Stomach (tissue), 9 donors: ENCODE results near the gene PRMT3. TPM values are rescaled to one million over a fixed set of nuclear protein-coding genes. Genes with fewer than 3 reads are reported as not detected.

Experiments used
- DNase-seq, 2 donors: peaks; one replicate each; pipeline versions ENCODE4 v3.0.0 to v3.0.0-alpha.2; 2013 to 2019
- H3K27ac ChIP-seq, 5 donors: fragments of 200-600 bp in 4 of 5; sonication (generic) in 4 of 5; one replicate each; pipeline ENCODE4 v1.5.1; 2013 to 2019; ENCODE audit warnings: mild to moderate bottlenecking in 1 of 5, moderate library complexity in 1 of 5
- H3K27me3 ChIP-seq, 3 donors: fragments of 200-600 bp; sonication (generic); one replicate each; pipeline ENCODE4 v1.5.1; 2017 to 2019; ENCODE audit warnings: mixed run types in 1 of 3
- H3K36me3 ChIP-seq, 4 donors: fragments of 200-600 bp; sonication (generic); 1 replicate in 3 of 4; 2 replicates in 1 of 4; pipeline ENCODE4 v1.5.1; 2016 to 2019
- H3K4me1 ChIP-seq, 4 donors: fragments of 200-600 bp; sonication (generic); one replicate each; pipeline ENCODE4 v1.5.1; 2016 to 2019
- H3K4me3 ChIP-seq, 4 donors: fragments of 200-600 bp; sonication (generic) in 3 of 4; one replicate each; pipeline ENCODE4 v1.5.1; 2016 to 2019; ENCODE audit warnings: mild to moderate bottlenecking in 1 of 4
- H3K9me3 ChIP-seq, 4 donors: fragments of 200-600 bp; sonication (generic); one replicate each; pipeline ENCODE4 v1.5.1; 2016 to 2019
- CTCF ChIP-seq, 7 experiments: fragments of 450-650 bp in 4 of 7; fragments of 200-600 bp in 3 of 7; sonication (generic) in 3 of 7; IDR thresholded peaks; one replicate each; pipeline ENCODE4 v1.5.1; 2016 to 2019; ENCODE audit warnings: antibody characterized with exemption in 7 of 7, control low read depth in 2 of 7, mild to moderate bottlenecking in 1 of 7
- EP300 ChIP-seq: sonication (generic); formaldehyde crosslinking; IDR thresholded peaks from one replicate; pipeline ENCODE4 v1.6.1; 2017; ENCODE audit warnings: antibody characterized with exemption
- POLR2A ChIP-seq, 4 donors: fragments of 450-650 bp; IDR thresholded peaks; one replicate each; pipeline ENCODE4 v1.6.1; 2016; ENCODE audit warnings: antibody characterized with exemption in 4 of 4, control low read depth in 2 of 4, mild to moderate bottlenecking in 1 of 4, moderate library complexity in 1 of 4
- POLR2AphosphoS5 ChIP-seq, 3 donors: sonication (generic); formaldehyde crosslinking; IDR thresholded peaks; one replicate each; pipeline ENCODE4 v1.6.1; 2016; ENCODE audit warnings: antibody characterized with exemption in 3 of 3
- whole genome bisulfite sequencing, 5 donors: extraction: QIAGEN DNeasy Blood & Tissue Kit in 3 of 5; methylation state at CpG; one replicate each; pipeline versions ENCODE4 v1.1.5 to v1.1.7; 2013 to 2018; 5-methylcytosine and 5-hydroxymethylcytosine counted together
- intact Hi-C: fragments of 100-400 bp; cut with DNase I; formaldehyde crosslinking; loops from one replicate; pipeline ENCODE4 v1.15.1; 2023; ENCODE audit warnings: low total_unique reads
- polyA plus RNA-seq, 3 donors: library from polyadenylated mRNA; stranded (reverse); fragments of 200-250 nt; gene quantifications; one replicate each; pipeline ENCODE4 v1.2.3, GENCODE V29; 2013
- total RNA-seq, 5 donors: library from RNA; depleted of rRNA; stranded (reverse); fragments of >200 nt; gene quantifications; one replicate each; pipeline versions ENCODE4 v1.1.0 to v1.2.3, GENCODE V29; 2014 to 2016
- donor health status: healthy with polysubstance abuse.
- donor health status: Bipolar disorder and iron deficiency.
- donor health status: healthy.

Gene PRMT3
- total and polyA plus RNA-seq, 8 donors, result 4.7 to 54.5 (median 9.7) TPM

- peak overlapping the region in 1 of 5 donors; percentile 52 for H3K27ac ChIP-seq
- no peak for TF ChIP-seq EP300
- TF ChIP-seq POLR2AphosphoS5 (IDR thresholded peaks at IDR 0.05), result peak in 1 of 3 donors; percentile 8
These were observed 26.9 kb upstream of the PRMT3 start for GRCh38 chr11:20360650-20361049.

DNA sequence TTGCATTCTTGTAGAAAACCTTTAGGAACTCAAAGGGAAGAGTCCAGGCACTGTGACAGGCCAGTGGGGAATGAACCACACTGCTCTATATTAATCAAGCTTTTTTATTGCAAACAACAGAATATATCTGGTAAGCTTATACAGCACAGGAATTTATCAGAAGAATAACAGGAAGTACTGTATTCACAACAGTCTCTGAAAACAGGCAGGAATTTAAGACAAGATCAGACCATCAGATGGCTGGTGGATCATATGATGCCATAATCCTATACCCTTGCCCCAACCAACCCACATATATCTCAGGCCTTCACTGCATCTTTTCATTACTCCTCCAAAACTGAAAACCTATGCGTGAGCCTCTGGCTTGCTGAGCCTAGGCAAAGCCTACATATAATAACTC, 25.0 kb upstream of the PRMT3 start:
- H3K9me3 ChIP-seq, result no peaks in the 10 kb centered on the region
- H3K36me3 ChIP-seq, result no peaks in the 10 kb centered on the region
- intact Hi-C loops, result no loop called here
- DNase-seq, result no peak
- H3K27me3 ChIP-seq, result peaks cover 0 to 3% (median 0%) of the 10 kb centered on the region in 3 donors
- peaks cover 23 to 41% (median 31%) of the 10 kb centered on the region in 4 donors for H3K4me1 ChIP-seq
- no peak overlapping the region for H3K27ac ChIP-seq
- WGBS, 5 donors, result 0 to 27% (median 0%) methylated on average over 1 of the region's 1 CpG
- TF ChIP-seq POLR2AphosphoS5 (IDR thresholded peaks at IDR 0.05) (no peak), CTCF (IDR thresholded peaks at IDR 0.05) (no peak), POLR2A (IDR thresholded peaks at IDR 0.05) (no peak), EP300 (no peak)
- H3K4me3 ChIP-seq, result no peak overlapping the region

More at GRCh38 chr11:20360650-20361049, 26.9 kb upstream of the PRMT3 start:
- intact Hi-C loops, result no loop called here
- Histone ChIP-seq H3K4me3 (no peak overlapping the region), H3K4me1 (peaks cover 13 to 26% (median 17%) of the 10 kb centered on the region in 4 donors), H3K9me3 (no peaks in the 10 kb centered on the region), H3K27me3 (peaks cover 0 to 3% (median 0%) of the 10 kb centered on the region in 3 donors), H3K36me3 (no peaks in the 10 kb centered on the region)
- 57 to 65% (median 65%) methylated on average over 7 of the region's 7 CpGs for WGBS, 5 donors
- DNase-seq, result peak; percentile 38 to 58

- Histone ChIP-seq H3K27me3 (peaks cover 0 to 3% (median 0%) of the 10 kb centered on the region in 3 donors), H3K36me3 (peaks cover 0 to 1% (median under 1%) of the 10 kb centered on the region in 4 donors), H3K9me3 (no peaks in the 10 kb centered on the region), H3K4me1 (peaks cover 23 to 45% (median 34%) of the 10 kb centered on the region in 4 donors), H3K27ac (peak overlapping the region in 4 of 5 donors; percentile 92 to 97 (median 94)), H3K4me3 (peak overlapping the region; percentile 70 to 89 (median 82))
- TF ChIP-seq POLR2A (IDR thresholded peaks at IDR 0.05), result no peak
- TF ChIP-seq EP300, result no peak
- TF ChIP-seq POLR2AphosphoS5 (IDR thresholded peaks at IDR 0.05), result no peak
- no peak for TF ChIP-seq CTCF (IDR thresholded peaks at IDR 0.05)
- intact Hi-C loops, result no loop called here
- DNase-seq, result no peak
- 66 to 95% (median 72%) methylated on average over 2 of the region's 2 CpGs for WGBS, 5 donors
These were observed 24.4 kb upstream of the PRMT3 start for GRCh38 chr11:20363149-20363499.

DNA sequence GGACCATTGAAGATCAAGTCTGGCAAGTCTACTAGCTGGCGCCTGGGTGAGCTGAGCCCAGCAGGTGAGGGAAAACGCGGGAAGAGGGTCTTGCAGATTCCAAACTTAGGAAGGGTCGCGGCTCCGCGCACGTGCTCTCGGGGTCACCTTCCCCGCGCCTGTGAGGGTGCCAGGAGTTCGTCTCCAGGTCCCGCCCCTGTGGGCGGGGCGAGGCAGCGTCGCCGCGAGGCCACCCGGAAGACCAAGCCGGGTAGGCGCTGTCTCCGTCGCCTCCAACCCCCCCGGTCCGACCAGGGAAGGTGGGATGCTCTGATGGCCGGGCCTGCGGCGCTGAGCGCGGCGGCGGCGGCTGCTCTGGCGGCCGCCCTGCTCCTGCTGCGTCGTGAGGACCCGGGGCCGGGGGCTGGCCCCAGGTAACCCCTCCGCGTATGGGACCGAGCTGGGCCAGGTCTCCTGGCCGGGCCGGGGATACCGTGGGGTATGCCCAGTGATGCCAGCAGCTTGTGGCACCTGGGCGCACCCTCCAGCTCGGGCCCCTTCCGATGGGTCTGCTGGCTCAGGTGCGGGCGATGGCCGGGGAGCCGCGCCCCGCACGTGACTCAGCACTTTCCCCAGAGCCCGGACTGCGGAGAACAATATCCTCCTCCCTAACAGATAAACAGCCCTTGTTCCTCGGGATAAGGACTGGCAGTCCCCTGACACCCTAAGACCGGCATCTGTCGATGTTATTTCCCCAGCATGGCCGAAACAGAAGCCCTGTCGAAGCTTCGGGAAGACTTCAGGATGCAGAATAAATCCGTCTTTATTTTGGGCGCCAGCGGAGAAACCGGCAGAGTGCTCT, 23.8 kb upstream of the PRMT3 start, which contains the start of gene HTATIP2:
Gene HTATIP2, plus strand, starts transcription at position 215 of the 841 bp plus-strand sequence. Its CDS starts 524 bp downstream, at position 739.
- Histone ChIP-seq H3K4me3 (peak within 1 kb of the TSS; percentile 70 to 89 (median 82)), H3K9me3 (no peaks in the 10 kb centered on the region), H3K27me3 (no peaks in the 10 kb centered on the region), H3K27ac (peak within 1 kb of the TSS; percentile 83 to 97 (median 93)), H3K36me3 (peaks cover 0 to 6% (median 2%) of the 10 kb centered on the region in 4 donors), H3K4me1 (peaks cover 23 to 50% (median 35%) of the 10 kb centered on the region in 4 donors)
- TF ChIP-seq POLR2A (IDR thresholded peaks at IDR 0.05) (peak in 1 of 4 donors; percentile 30), POLR2AphosphoS5 (IDR thresholded peaks at IDR 0.05) (peak in 2 of 3 donors; percentile 74 to 77), CTCF (IDR thresholded peaks at IDR 0.05) (no peak), EP300 (peak; percentile 43)
- 1 to 7% (median 2%) methylated on average over 6 to 68 of the region's 68 CpGs for WGBS, 5 donors
- intact Hi-C loops, result no loop called here
- DNase-seq, result peak; percentile 73 to 82
